Endothelial cell of umbilical vein (primary cell): ENCODE results near the gene ZIC5.

Source experiments
- CTCF ChIP-seq, 2 donors: IDR thresholded peaks; 1 replicate in 1 of 2; 2 replicates in 1 of 2; pipeline ENCODE4 v1.5.1; 2011; ENCODE audit warnings: low read length in 2 of 2, mild to moderate bottlenecking in 2 of 2, moderate library complexity in 2 of 2, control low read depth in 1 of 2, inconsistent platforms in 1 of 2, low read depth in 1 of 2; ENCODE audit not compliant: insufficient read depth in 1 of 2; ENCODE audit errors: extremely low read depth in 1 of 2
- POLR2A ChIP-seq: IDR thresholded peaks from 2 replicates; pipeline ENCODE4 v1.6.1; 2012; ENCODE audit warnings: low read depth, mild to moderate bottlenecking, control low read depth, low read length

DNA sequence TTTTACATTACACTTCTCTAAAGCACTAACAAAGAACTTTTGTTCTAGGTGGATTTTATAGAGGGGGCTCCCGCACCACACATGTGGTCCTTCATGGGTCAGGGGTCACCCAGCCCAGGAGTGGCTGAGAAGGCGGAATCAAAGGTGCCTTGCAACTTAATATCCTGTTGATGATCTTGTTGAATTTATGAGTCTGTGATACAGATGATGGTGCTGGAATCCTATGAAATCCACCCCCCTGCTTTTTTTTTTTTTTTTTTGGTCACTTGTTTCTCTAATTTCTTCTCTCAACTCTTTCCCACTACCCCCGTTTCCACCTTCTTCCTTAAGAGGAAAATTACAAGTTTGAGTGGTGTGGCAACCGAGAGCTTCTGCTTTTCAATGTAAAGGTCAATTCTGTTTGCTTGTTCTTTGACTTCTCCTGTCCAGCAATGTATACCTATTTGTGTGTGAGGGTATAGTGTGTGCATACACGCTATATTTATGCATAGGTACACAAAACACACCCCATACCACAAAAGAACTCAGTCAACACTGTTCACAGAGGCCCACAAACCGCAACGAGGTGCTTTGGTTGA, 5.9 kb upstream of the ZIC5 start:
- TF ChIP-seq CTCF (IDR thresholded peaks at IDR 0.05; ENCODE audit: extremely low read depth in 1 of 2, insufficient read depth in 1 of 2, low read depth in 1 of 2, low read length in 2 of 2) (no peak), POLR2A (no peak)
